M059J (cell line): ENCODE measurements around the gene FNDC10. TPM values are rescaled to one million over a fixed set of nuclear protein-coding genes. Genes with fewer than 3 reads are reported as not detected.
"Not testable (repeated sequence)": the region's sequence is repeated elsewhere in the genome, so short reads cannot be mapped to it uniquely, and the experiment has no call there.

Experiments used
- DNase-seq: peaks from one replicate; pipeline ENCODE4 v3.0.0-alpha.2; 2012; ENCODE audit warnings: low read depth
- total RNA-seq: library from RNA; depleted of rRNA; stranded (reverse); fragments of >200 nt; shearing (Covaris generic); gene quantifications from 2 replicates; pipeline ENCODE4 v1.2.3, GENCODE V29; 2014

Gene FNDC10
- total RNA-seq, 1 experiment from 2014 or later, result 6.1 TPM

- no peak for DNase-seq
These were observed 32.0 kb downstream of the FNDC10 start for GRCh38 chr1:1567891-1568291.

GRCh38 chr1:1567152-1567875, 32.6 kb downstream of the FNDC10 start:
- no peak for DNase-seq

- DNase-seq, result no peak
These were observed 34.6 kb downstream of the FNDC10 start for GRCh38 chr1:1565340-1565739.

GRCh38 chr1:1564268-1564667, 35.7 kb downstream of the FNDC10 start:
- no peak for DNase-seq

GRCh38 chr1:1563688-1564087, 36.2 kb downstream of the FNDC10 start:
- no peak for DNase-seq

- no peak for DNase-seq
These were observed 37.3 kb downstream of the FNDC10 start for GRCh38 chr1:1562556-1563195.

- DNase-seq, result no peak
These were observed 38.0 kb downstream of the FNDC10 start for GRCh38 chr1:1561801-1562470.

GRCh38 chr1:1560178-1560577, 39.8 kb downstream of the FNDC10 start:
- no peak for DNase-seq

- no peak for DNase-seq
These were observed 40.9 kb downstream of the FNDC10 start for GRCh38 chr1:1559066-1559465.

- no peak for DNase-seq
These were observed 41.3 kb downstream of the FNDC10 start for GRCh38 chr1:1558591-1558990.

GRCh38 chr1:1557688-1558087, 42.2 kb downstream of the FNDC10 start:
- not testable (repeated sequence) for DNase-seq

- not testable (repeated sequence) for DNase-seq
These were observed 43.0 kb downstream of the FNDC10 start for GRCh38 chr1:1556961-1557360.

GRCh38 chr1:1556505-1556904, 43.4 kb downstream of the FNDC10 start:
- DNase-seq, result no peak

GRCh38 chr1:1554926-1555915, 44.7 kb downstream of the FNDC10 start:
- peak; percentile 77 for DNase-seq

- no peak for DNase-seq
These were observed 45.4 kb downstream of the FNDC10 start for GRCh38 chr1:1554550-1554925.

- no peak for DNase-seq
These were observed 46.0 kb downstream of the FNDC10 start for GRCh38 chr1:1553821-1554494.

- DNase-seq, result no peak
These were observed 47.7 kb downstream of the FNDC10 start for GRCh38 chr1:1552263-1552639.

GRCh38 chr1:1551524-1552262, 48.2 kb downstream of the FNDC10 start:
- no peak for DNase-seq

- peak; percentile 16 for DNase-seq
These were observed 49.1 kb downstream of the FNDC10 start for GRCh38 chr1:1550591-1551432.

- no peak for DNase-seq
These were observed 49.8 kb downstream of the FNDC10 start for GRCh38 chr1:1550087-1550486.
